ENCODE results near the gene PCCA. TPM values are rescaled to one million over a fixed set of nuclear protein-coding genes. Genes with fewer than 3 reads are reported as not detected.

The PCCA gene
- total and polyA plus RNA-seq, 4 donors: 30.1 to 160 (median 76.3) TPM

DNA sequence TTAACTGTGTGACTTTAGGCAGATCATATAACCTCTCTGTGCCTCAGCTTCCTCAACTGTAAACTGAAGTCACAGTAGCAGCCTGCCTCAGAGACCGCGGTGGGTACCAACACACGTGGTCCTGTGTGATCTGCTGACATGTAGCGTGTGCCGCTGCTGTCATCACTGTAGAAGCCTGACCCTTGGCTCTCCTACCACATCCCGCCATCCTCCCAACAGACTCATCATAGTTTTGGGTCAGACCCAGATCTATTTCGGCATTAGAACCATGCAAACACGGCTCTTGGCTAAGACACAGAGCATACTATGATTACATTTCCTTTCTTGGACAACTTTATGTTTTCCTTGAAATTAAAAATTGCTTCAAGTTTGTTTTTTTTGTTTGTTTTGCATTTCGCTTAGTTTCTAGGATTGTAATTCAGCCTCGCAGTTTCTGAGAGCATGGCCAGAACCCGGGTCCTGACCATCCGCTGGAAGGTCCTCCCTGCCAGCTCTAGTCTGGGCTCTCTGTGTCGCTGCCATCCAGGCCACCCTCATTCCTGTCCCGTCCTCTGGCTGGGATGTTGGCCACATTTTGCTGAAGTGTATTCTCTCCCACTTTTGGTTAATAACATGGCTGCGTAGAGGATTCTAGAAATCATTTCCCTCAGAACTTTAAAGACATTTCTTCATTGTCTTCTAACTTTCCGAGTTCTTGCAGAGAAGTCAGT lies 446.7 kb downstream of the PCCA start:
- 86% methylated on average over 16 of the region's 16 CpGs for WGBS
- Histone ChIP-seq H3K4me3 (ENCODE audit: low read depth in 1 of 3, low read length in 3 of 3) (no peak overlapping the region), H3K9me3 (ENCODE audit: control insufficient read depth in 4 of 4, low read length in 3 of 4) (no peaks in the 10 kb centered on the region), H3K4me1 (ENCODE audit: control insufficient read depth in 4 of 4, insufficient read depth in 4 of 4, low read length in 3 of 4) (peaks cover 7 to 38% (median 26%) of the 10 kb centered on the region in 4 donors), H3K27ac (ENCODE audit: low read depth in 1 of 2, low read length in 2 of 2) (no peak overlapping the region), H3K36me3 (ENCODE audit: control insufficient read depth in 4 of 4, insufficient read depth in 3 of 4, low read depth in 1 of 4, low read length in 3 of 4) (peaks cover 0 to 3% (median 0%) of the 10 kb centered on the region in 4 donors), H3K27me3 (ENCODE audit: control insufficient read depth in 4 of 4, insufficient read depth in 4 of 4, low read length in 3 of 4) (no peaks in the 10 kb centered on the region), H3K9ac (ENCODE audit: low read depth in 1 of 2, low read length in 2 of 2) (no peak overlapping the region)
- DNase-seq (ENCODE audit: low spot score): no peak
- TF ChIP-seq GABPA (IDR thresholded peaks at IDR 0.05 in 1 of 2, conservative IDR thresholded peaks at IDR 0.05 in 1 of 2) (no peak), RAD21 (IDR thresholded peaks at IDR 0.05) (no peak), EGR1 (IDR thresholded peaks at IDR 0.05; ENCODE audit: low read depth in 2 of 2) (no peak), FOXA2 (IDR thresholded peaks at IDR 0.05) (no peak), HNF4A (conservative IDR thresholded peaks at IDR 0.05) (no peak), JUND (IDR thresholded peaks at IDR 0.05) (no peak)
- TF ChIP-seq, protein P1, sequence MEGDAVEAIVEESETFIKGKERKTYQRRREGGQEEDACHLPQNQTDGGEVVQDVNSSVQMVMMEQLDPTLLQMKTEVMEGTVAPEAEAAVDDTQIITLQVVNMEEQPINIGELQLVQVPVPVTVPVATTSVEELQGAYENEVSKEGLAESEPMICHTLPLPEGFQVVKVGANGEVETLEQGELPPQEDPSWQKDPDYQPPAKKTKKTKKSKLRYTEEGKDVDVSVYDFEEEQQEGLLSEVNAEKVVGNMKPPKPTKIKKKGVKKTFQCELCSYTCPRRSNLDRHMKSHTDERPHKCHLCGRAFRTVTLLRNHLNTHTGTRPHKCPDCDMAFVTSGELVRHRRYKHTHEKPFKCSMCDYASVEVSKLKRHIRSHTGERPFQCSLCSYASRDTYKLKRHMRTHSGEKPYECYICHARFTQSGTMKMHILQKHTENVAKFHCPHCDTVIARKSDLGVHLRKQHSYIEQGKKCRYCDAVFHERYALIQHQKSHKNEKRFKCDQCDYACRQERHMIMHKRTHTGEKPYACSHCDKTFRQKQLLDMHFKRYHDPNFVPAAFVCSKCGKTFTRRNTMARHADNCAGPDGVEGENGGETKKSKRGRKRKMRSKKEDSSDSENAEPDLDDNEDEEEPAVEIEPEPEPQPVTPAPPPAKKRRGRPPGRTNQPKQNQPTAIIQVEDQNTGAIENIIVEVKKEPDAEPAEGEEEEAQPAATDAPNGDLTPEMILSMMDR (IDR thresholded peaks at IDR 0.05; ENCODE audit: low read depth, low read length, missing input control): no peak
- TF ChIP-seq, protein P2, sequence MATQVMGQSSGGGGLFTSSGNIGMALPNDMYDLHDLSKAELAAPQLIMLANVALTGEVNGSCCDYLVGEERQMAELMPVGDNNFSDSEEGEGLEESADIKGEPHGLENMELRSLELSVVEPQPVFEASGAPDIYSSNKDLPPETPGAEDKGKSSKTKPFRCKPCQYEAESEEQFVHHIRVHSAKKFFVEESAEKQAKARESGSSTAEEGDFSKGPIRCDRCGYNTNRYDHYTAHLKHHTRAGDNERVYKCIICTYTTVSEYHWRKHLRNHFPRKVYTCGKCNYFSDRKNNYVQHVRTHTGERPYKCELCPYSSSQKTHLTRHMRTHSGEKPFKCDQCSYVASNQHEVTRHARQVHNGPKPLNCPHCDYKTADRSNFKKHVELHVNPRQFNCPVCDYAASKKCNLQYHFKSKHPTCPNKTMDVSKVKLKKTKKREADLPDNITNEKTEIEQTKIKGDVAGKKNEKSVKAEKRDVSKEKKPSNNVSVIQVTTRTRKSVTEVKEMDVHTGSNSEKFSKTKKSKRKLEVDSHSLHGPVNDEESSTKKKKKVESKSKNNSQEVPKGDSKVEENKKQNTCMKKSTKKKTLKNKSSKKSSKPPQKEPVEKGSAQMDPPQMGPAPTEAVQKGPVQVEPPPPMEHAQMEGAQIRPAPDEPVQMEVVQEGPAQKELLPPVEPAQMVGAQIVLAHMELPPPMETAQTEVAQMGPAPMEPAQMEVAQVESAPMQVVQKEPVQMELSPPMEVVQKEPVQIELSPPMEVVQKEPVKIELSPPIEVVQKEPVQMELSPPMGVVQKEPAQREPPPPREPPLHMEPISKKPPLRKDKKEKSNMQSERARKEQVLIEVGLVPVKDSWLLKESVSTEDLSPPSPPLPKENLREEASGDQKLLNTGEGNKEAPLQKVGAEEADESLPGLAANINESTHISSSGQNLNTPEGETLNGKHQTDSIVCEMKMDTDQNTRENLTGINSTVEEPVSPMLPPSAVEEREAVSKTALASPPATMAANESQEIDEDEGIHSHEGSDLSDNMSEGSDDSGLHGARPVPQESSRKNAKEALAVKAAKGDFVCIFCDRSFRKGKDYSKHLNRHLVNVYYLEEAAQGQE (IDR thresholded peaks at IDR 0.05): no peak

DNA sequence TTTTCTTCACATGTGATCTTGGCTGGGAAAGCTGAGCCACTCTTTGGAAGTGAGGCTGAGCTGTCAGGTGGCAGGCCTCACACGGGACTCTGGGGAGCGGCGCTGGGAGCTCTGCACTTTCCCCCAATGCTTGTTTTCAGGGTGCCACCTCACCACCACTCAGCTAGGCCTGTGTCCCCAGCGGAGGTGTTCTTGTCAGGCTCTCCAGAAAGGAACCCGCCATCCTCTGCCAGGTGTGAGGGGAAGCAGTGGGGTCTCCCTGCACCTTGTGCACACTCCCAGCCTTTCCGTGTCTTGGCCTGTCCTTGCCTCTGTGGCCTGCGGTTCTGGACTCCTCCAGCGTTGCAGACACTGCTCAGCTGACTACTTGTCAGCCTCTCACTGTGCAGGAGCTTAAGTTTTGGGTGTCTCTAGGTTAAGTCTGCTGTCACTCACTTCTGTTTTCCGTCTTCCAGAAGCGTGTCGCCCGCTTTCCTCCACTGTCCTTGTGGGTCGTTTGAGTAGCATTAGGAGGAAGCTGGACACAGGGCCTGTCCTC lies 447.8 kb downstream of the PCCA start:
- 95% methylated on average over 13 of the region's 13 CpGs for WGBS
- Histone ChIP-seq H3K9ac (ENCODE audit: low read depth in 1 of 2, low read length in 2 of 2) (no peak overlapping the region), H3K27me3 (ENCODE audit: control insufficient read depth in 4 of 4, insufficient read depth in 4 of 4, low read length in 3 of 4) (no peaks in the 10 kb centered on the region), H3K9me3 (ENCODE audit: control insufficient read depth in 4 of 4, low read length in 3 of 4) (no peaks in the 10 kb centered on the region), H3K4me3 (ENCODE audit: low read depth in 1 of 3, low read length in 3 of 3) (no peak overlapping the region), H3K27ac (ENCODE audit: low read depth in 1 of 2, low read length in 2 of 2) (no peak overlapping the region), H3K4me1 (ENCODE audit: control insufficient read depth in 4 of 4, insufficient read depth in 4 of 4, low read length in 3 of 4) (peaks cover 7 to 30% (median 20%) of the 10 kb centered on the region in 4 donors), H3K36me3 (ENCODE audit: control insufficient read depth in 4 of 4, insufficient read depth in 3 of 4, low read depth in 1 of 4, low read length in 3 of 4) (peaks cover 0 to 3% (median 0%) of the 10 kb centered on the region in 4 donors)
- DNase-seq (ENCODE audit: low spot score): no peak
- TF ChIP-seq, protein P3, sequence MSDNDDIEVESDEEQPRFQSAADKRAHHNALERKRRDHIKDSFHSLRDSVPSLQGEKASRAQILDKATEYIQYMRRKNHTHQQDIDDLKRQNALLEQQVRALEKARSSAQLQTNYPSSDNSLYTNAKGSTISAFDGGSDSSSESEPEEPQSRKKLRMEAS (IDR thresholded peaks at IDR 0.05): no peak
- TF ChIP-seq SP1 (IDR thresholded peaks at IDR 0.05): no peak
- TF ChIP-seq, protein P1 (IDR thresholded peaks at IDR 0.05; ENCODE audit: low read depth, low read length, missing input control): no peak
- TF ChIP-seq HNF4G (IDR thresholded peaks at IDR 0.05): no peak
- TF ChIP-seq, protein P4, sequence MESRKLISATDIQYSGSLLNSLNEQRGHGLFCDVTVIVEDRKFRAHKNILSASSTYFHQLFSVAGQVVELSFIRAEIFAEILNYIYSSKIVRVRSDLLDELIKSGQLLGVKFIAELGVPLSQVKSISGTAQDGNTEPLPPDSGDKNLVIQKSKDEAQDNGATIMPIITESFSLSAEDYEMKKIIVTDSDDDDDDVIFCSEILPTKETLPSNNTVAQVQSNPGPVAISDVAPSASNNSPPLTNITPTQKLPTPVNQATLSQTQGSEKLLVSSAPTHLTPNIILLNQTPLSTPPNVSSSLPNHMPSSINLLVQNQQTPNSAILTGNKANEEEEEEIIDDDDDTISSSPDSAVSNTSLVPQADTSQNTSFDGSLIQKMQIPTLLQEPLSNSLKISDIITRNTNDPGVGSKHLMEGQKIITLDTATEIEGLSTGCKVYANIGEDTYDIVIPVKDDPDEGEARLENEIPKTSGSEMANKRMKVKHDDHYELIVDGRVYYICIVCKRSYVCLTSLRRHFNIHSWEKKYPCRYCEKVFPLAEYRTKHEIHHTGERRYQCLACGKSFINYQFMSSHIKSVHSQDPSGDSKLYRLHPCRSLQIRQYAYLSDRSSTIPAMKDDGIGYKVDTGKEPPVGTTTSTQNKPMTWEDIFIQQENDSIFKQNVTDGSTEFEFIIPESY (IDR thresholded peaks at IDR 0.05): no peak
- no peak for TF ChIP-seq FOXA2 (IDR thresholded peaks at IDR 0.05)
- no peak for TF ChIP-seq NR2F2 (IDR thresholded peaks at IDR 0.05)
- TF ChIP-seq JUND (IDR thresholded peaks at IDR 0.05): no peak
- TF ChIP-seq HNF4A (conservative IDR thresholded peaks at IDR 0.05): no peak
- TF ChIP-seq, protein P2 (IDR thresholded peaks at IDR 0.05): no peak
- no peak for TF ChIP-seq GABPA (IDR thresholded peaks at IDR 0.05 in 1 of 2, conservative IDR thresholded peaks at IDR 0.05 in 1 of 2)
- TF ChIP-seq FOXA1 (IDR thresholded peaks at IDR 0.05): no peak
- no peak for TF ChIP-seq TAF1 (conservative IDR thresholded peaks at IDR 0.05)
- TF ChIP-seq YY1 (IDR thresholded peaks at IDR 0.05): no peak

Data from liver (tissue), 9 donors.